SK-N-MC (cell line): ENCODE results near the gene TRIM24.

Source experiments
- DNase-seq: peaks from one replicate; pipeline ENCODE4 v3.0.0-alpha.2; 2011; ENCODE audit warnings: low read depth, low spot score
- H3K27ac ChIP-seq: fragments of 200-600 bp; sonication (generic); 2 replicates; pipeline ENCODE4 v1.5.1; 2016; ENCODE audit warnings: mixed run types
- H3K36me3 ChIP-seq: fragments of 200-600 bp; sonication (generic); 2 replicates; pipeline ENCODE4 v1.6.1; 2017; ENCODE audit warnings: antibody characterized with exemption, low read length, mixed read lengths; ENCODE audit not compliant: insufficient read depth
- H3K4me3 ChIP-seq: fragments of 200-600 bp; sonication (generic); 2 replicates; pipeline ENCODE4 v1.5.1; 2016
- H3K9ac ChIP-seq: fragments of 200-600 bp; sonication (generic); 2 replicates; pipeline ENCODE4 v1.8.0; 2017; ENCODE audit warnings: mixed run types, mixed read lengths; ENCODE audit not compliant: insufficient read length
- H3K9me3 ChIP-seq: fragments of 200-600 bp; sonication (generic); 2 replicates; pipeline ENCODE4 v1.6.1; 2017; ENCODE audit warnings: low read depth, mild to moderate bottlenecking, antibody characterized with exemption, low read length, moderate library complexity, mixed read lengths
- EZH2 ChIP-seq: fragments of 200-600 bp; sonication (generic); IDR thresholded peaks from one replicate; pipeline ENCODE4 v1.6.1; 2017; ENCODE audit warnings: antibody characterized with exemption
- FOXP2 ChIP-seq: optimal IDR thresholded peaks from 2 replicates; pipeline ENCODE3; 2011; ENCODE audit warnings: mild to moderate bottlenecking, moderate library complexity; ENCODE audit not compliant: insufficient read depth; ENCODE audit errors: extremely low read length, control extremely low read depth
- POLR2AphosphoS5 ChIP-seq: IDR thresholded peaks from 2 replicates; pipeline ENCODE4 v1.6.1; 2012; ENCODE audit warnings: mild to moderate bottlenecking, low read depth, low read length, borderline replicate concordance

The TRIM24 gene

GRCh38 chr7:138618933-138619332, 158.9 kb downstream of the TRIM24 start:
- no peaks in the 10 kb centered on the region for H3K9me3 ChIP-seq
- no peak for DNase-seq
- no peak overlapping the region for H3K4me3 ChIP-seq
- H3K36me3 ChIP-seq: no peaks in the 10 kb centered on the region
- TF ChIP-seq POLR2AphosphoS5 (no peak), EZH2 (no peak), FOXP2 (no peak)
- no peak overlapping the region for H3K9ac ChIP-seq
- no peak overlapping the region for H3K27ac ChIP-seq

GRCh38 chr7:138622841-138623240, 162.8 kb downstream of the TRIM24 start:
- Histone ChIP-seq H3K9ac (no peak overlapping the region), H3K9me3 (no peaks in the 10 kb centered on the region), H3K27ac (no peak overlapping the region), H3K36me3 (no peaks in the 10 kb centered on the region), H3K4me3 (no peak overlapping the region)
- TF ChIP-seq POLR2AphosphoS5 (no peak), EZH2 (no peak), FOXP2 (no peak)
- no peak for DNase-seq

- H3K4me3 ChIP-seq: no peak overlapping the region
- no peak for DNase-seq
- no peak overlapping the region for H3K27ac ChIP-seq
- H3K9ac ChIP-seq: no peak overlapping the region
- no peaks in the 10 kb centered on the region for H3K9me3 ChIP-seq
- H3K36me3 ChIP-seq: no peaks in the 10 kb centered on the region
- TF ChIP-seq POLR2AphosphoS5 (no peak), EZH2 (no peak), FOXP2 (no peak)
These were observed 165.2 kb downstream of the TRIM24 start for GRCh38 chr7:138625084-138625848.

- Histone ChIP-seq H3K27ac (no peak overlapping the region), H3K4me3 (no peak overlapping the region), H3K9ac (no peak overlapping the region), H3K36me3 (no peaks in the 10 kb centered on the region), H3K9me3 (no peaks in the 10 kb centered on the region)
- DNase-seq: no peak
- no peak for TF ChIP-seq POLR2AphosphoS5
These were observed 165.8 kb downstream of the TRIM24 start for GRCh38 chr7:138625849-138626230.

GRCh38 chr7:138626846-138627245, 166.8 kb downstream of the TRIM24 start:
- no peak for DNase-seq
- H3K27ac ChIP-seq: no peak overlapping the region
- no peak overlapping the region for H3K9ac ChIP-seq
- TF ChIP-seq POLR2AphosphoS5: no peak
- no peak for TF ChIP-seq EZH2
- TF ChIP-seq FOXP2: no peak
- no peaks in the 10 kb centered on the region for H3K36me3 ChIP-seq
- H3K9me3 ChIP-seq: no peaks in the 10 kb centered on the region
- no peak overlapping the region for H3K4me3 ChIP-seq

- Histone ChIP-seq H3K9me3 (no peaks in the 10 kb centered on the region), H3K27ac (no peak overlapping the region), H3K36me3 (no peaks in the 10 kb centered on the region), H3K4me3 (no peak overlapping the region), H3K9ac (no peak overlapping the region)
- TF ChIP-seq POLR2AphosphoS5 (no peak), FOXP2 (no peak), EZH2 (no peak)
- no peak for DNase-seq
These were observed 167.3 kb downstream of the TRIM24 start for GRCh38 chr7:138627361-138627760.

GRCh38 chr7:138630059-138630610, 170.1 kb downstream of the TRIM24 start:
- DNase-seq: no peak
- Histone ChIP-seq H3K9ac (no peak overlapping the region), H3K4me3 (no peak overlapping the region), H3K36me3 (no peaks in the 10 kb centered on the region), H3K27ac (no peak overlapping the region), H3K9me3 (no peaks in the 10 kb centered on the region)
- TF ChIP-seq POLR2AphosphoS5 (no peak), FOXP2 (no peak), EZH2 (no peak)

- Histone ChIP-seq H3K27ac (no peak overlapping the region), H3K4me3 (no peak overlapping the region), H3K9me3 (no peaks in the 10 kb centered on the region), H3K9ac (no peak overlapping the region), H3K36me3 (no peaks in the 10 kb centered on the region)
- TF ChIP-seq EZH2 (no peak), FOXP2 (no peak), POLR2AphosphoS5 (no peak)
- no peak for DNase-seq
These were observed 172.3 kb downstream of the TRIM24 start for GRCh38 chr7:138632384-138632783.
